ENCODE measurements around the gene NDUFS2. TPM values are rescaled to one million over a fixed set of nuclear protein-coding genes. Genes with fewer than 3 reads are reported as not detected.

The NDUFS2 gene
- total and polyA plus RNA-seq, 10 of the 15 experiments (the other 5 are each of a cell fraction or from before 2014, with no cell fraction given) = 66.5 to 215 (median 148) TPM

DNA sequence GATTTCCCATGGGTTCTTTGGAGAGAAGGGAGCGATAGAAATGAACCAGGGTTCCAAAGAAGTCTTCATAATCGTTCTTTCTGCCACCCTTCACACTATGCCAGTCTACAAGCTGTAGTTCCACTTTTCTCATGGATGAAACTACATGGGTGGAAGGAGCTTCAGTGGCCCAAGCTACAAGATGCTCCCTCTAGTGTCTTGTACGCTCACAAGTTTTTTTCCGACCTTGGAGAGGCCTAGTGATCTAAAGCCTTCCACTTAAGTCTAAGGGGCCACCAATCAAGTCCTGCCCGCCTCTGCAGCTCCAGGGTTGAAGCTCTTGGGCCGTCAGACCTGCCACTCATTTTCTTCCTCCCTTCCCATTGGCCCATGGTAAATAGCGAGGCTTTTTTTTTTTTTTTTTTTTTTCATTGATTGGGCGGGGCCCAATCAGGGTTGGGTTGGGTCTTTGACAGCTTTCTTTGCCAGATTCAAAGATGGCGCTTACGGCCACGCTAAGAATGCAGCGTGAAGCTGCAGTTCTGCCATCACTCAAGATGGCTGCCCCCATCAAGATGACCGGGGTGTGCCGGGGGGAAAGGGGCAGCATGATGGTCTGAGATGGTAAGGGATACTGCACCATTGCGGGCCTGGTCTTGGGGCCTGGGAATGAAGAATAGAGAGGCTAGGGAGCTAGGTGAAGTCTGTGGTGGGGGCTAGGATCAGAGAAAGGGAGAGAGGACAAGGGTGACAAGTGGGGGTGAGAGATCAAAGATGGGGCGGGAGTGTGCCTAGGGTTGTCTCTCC is 23.6 kb downstream of the NDUFS2 start, which contains the start of gene TOMM40L (continued):
- no peak for TF ChIP-seq ZBTB11 (CRISPR knock-in tag; IDR thresholded peaks at IDR 0.05)
- TF ChIP-seq NR2C1 (IDR thresholded peaks at IDR 0.05) = peak; percentile 90
- no peak for TF ChIP-seq ZNF207 (IDR thresholded peaks at IDR 0.05; ENCODE audit: borderline replicate concordance)
- no peak for TF ChIP-seq WRNIP1 (IDR thresholded peaks at IDR 0.05; ENCODE audit: borderline replicate concordance, low read depth, low read length)
- TF ChIP-seq YY1 (IDR thresholded peaks at IDR 0.05; ENCODE audit: low read depth, low read length) = peak; percentile 100
- TF ChIP-seq SMC3 (IDR thresholded peaks at IDR 0.05; ENCODE audit: borderline replicate concordance, low read length) = peak; percentile 83
- no peak for TF ChIP-seq STAT1 (conservative IDR thresholded peaks at IDR 0.05)
- TF ChIP-seq TAF1 (IDR thresholded peaks at IDR 0.05; ENCODE audit: borderline replicate concordance, low read depth, low read length) = peak; percentile 66; the same call in 1 of the 2 replicates
- 0 out of 2 replicates have a peak, but pooled peaks have one; percentile 36 for TF ChIP-seq TARDBP (IDR thresholded peaks at IDR 0.05; ENCODE audit: borderline replicate concordance)
- TF ChIP-seq ATF7 (IDR thresholded peaks at IDR 0.05; ENCODE audit: low read depth) = peak; percentile 34; the same call in 1 of the 2 replicates
- TF ChIP-seq CHD2 (IDR thresholded peaks at IDR 0.05; ENCODE audit: borderline replicate concordance, low read depth, low read length) = peak; percentile 84; the same call in 1 of the 2 replicates
- no peak for TF ChIP-seq NFIC (IDR thresholded peaks at IDR 0.05; ENCODE audit: low read depth, low read length)
- no peak for TF ChIP-seq ATF2 (IDR thresholded peaks at IDR 0.05; ENCODE audit: low read length)
- no peak for TF ChIP-seq ZBTB33 (IDR thresholded peaks at IDR 0.05)
- no peak for TF ChIP-seq SPI1 (IDR thresholded peaks at IDR 0.05; ENCODE audit: borderline replicate concordance, insufficient read depth, low read depth, low read length)
- no peak for TF ChIP-seq LARP7 (IDR thresholded peaks at IDR 0.05)
- peak; percentile 85 for TF ChIP-seq IRF3 (IDR thresholded peaks at IDR 0.05)
- no peak for TF ChIP-seq MEF2B (IDR thresholded peaks at IDR 0.05; ENCODE audit: partially characterized antibody, poor library complexity, severe bottlenecking)
- TF ChIP-seq BHLHE40 (IDR thresholded peaks at IDR 0.05; ENCODE audit: borderline replicate concordance in 1 of 2, low read depth in 2 of 2, low read length in 1 of 2) = peak in 1 of 2 experiments; percentile 7; a peak in 1 of 4 replicates
- TF ChIP-seq CHD1 (IDR thresholded peaks at IDR 0.05; ENCODE audit: low read depth, low read length) = no peak
